ENCODE data around the gene ATP1A1. TPM values are rescaled to one million over a fixed set of nuclear protein-coding genes. Genes with fewer than 3 reads are reported as not detected.

Gene ATP1A1
- total and polyA plus RNA-seq, 9 donors: 106 to 388 (median 196) TPM

- no peak for DNase-seq
- intact Hi-C loops (cut with DNase I): loop anchor here in 2 of 4 donors (2.0 to 10.0 kb wide), 2 partner anchors 124 kb away; no protein-coding TSS in a partner anchor
Measured at GRCh38 chr1:116360429-116361173, 12.4 kb upstream of the ATP1A1 start.

GRCh38 chr1:116361648-116362047 is 11.4 kb upstream of the ATP1A1 start:
- H3K27ac ChIP-seq: no peak overlapping the region
- no peak overlapping the region for H3K4me3 ChIP-seq
- no peak for DNase-seq
- no peaks in the 10 kb centered on the region for H3K9me3 ChIP-seq
- H3K27me3 ChIP-seq: no peaks in the 10 kb centered on the region
- 89 to 93% (median 91%) methylated on average over 3 of the region's 3 CpGs for WGBS, 3 donors
- intact Hi-C loops (cut with DNase I): loop anchor here in 2 of 4 donors (2.0 to 10.0 kb wide), 2 partner anchors 123 kb away; no protein-coding TSS in a partner anchor
- H3K4me1 ChIP-seq (ENCODE audit: insufficient read depth): peaks cover 1% of the 10 kb centered on the region
- TF ChIP-seq CTCF (IDR thresholded peaks at IDR 0.05) (no peak), POLR2A (IDR thresholded peaks at IDR 0.05) (no peak), EP300 (IDR thresholded peaks at IDR 0.05) (no peak)
- no peaks in the 10 kb centered on the region for H3K36me3 ChIP-seq

More at GRCh38 chr1:116360429-116361173, 12.4 kb upstream of the ATP1A1 start:
- Histone ChIP-seq H3K9me3 (no peaks in the 10 kb centered on the region), H3K4me1 (ENCODE audit: insufficient read depth) (peaks cover 1% of the 10 kb centered on the region), H3K36me3 (no peaks in the 10 kb centered on the region), H3K4me3 (no peak overlapping the region), H3K27ac (no peak overlapping the region), H3K27me3 (no peaks in the 10 kb centered on the region)
- 70 to 75% (median 75%) methylated on average over 2 of the region's 2 CpGs for WGBS, 3 donors
- TF ChIP-seq CTCF (IDR thresholded peaks at IDR 0.05) (peak in 1 of 3 donors; percentile 18), POLR2A (IDR thresholded peaks at IDR 0.05) (no peak), EP300 (IDR thresholded peaks at IDR 0.05) (no peak)

GRCh38 chr1:116362050-116362449 is 11.0 kb upstream of the ATP1A1 start:
- H3K9me3 ChIP-seq: no peaks in the 10 kb centered on the region
- 94 to 99% (median 94%) methylated on average over 4 of the region's 4 CpGs for WGBS, 3 donors
- H3K36me3 ChIP-seq: no peaks in the 10 kb centered on the region
- H3K4me1 ChIP-seq (ENCODE audit: insufficient read depth): peaks cover 1% of the 10 kb centered on the region
- no peaks in the 10 kb centered on the region for H3K27me3 ChIP-seq
- no peak overlapping the region for H3K27ac ChIP-seq
- TF ChIP-seq CTCF (IDR thresholded peaks at IDR 0.05) (no peak), POLR2A (IDR thresholded peaks at IDR 0.05) (no peak)
- no peak overlapping the region for H3K4me3 ChIP-seq
- DNase-seq: no peak
- intact Hi-C loops (cut with DNase I): loop anchor here in 1 of 4 donors (10.0 kb wide), 1 partner anchor 123 kb away; no protein-coding TSS in a partner anchor

GRCh38 chr1:116365353-116365780 is 7.7 kb upstream of the ATP1A1 start:
- no peak for DNase-seq
- Histone ChIP-seq H3K4me1 (ENCODE audit: insufficient read depth) (peaks cover 1% of the 10 kb centered on the region), H3K27ac (no peak overlapping the region), H3K36me3 (no peaks in the 10 kb centered on the region), H3K27me3 (no peaks in the 10 kb centered on the region), H3K9me3 (no peaks in the 10 kb centered on the region), H3K4me3 (no peak overlapping the region)
- intact Hi-C loops (cut with DNase I): loop anchor here in 1 of 4 donors (10.0 kb wide), 1 partner anchor 119 kb away; no protein-coding TSS in a partner anchor
- 19 to 30% (median 20%) methylated on average over 5 of the region's 5 CpGs for WGBS, 3 donors
- TF ChIP-seq CTCF (IDR thresholded peaks at IDR 0.05) (no peak), POLR2A (IDR thresholded peaks at IDR 0.05) (no peak), EP300 (IDR thresholded peaks at IDR 0.05) (no peak)

All from ovary (tissue), 9 donors.